ENCODE results near the gene SLC40A1.
"Not testable (repeated sequence)": the region's sequence is repeated elsewhere in the genome, so short reads cannot be mapped to it uniquely, and the experiment has no call there.

The SLC40A1 gene, protein sequence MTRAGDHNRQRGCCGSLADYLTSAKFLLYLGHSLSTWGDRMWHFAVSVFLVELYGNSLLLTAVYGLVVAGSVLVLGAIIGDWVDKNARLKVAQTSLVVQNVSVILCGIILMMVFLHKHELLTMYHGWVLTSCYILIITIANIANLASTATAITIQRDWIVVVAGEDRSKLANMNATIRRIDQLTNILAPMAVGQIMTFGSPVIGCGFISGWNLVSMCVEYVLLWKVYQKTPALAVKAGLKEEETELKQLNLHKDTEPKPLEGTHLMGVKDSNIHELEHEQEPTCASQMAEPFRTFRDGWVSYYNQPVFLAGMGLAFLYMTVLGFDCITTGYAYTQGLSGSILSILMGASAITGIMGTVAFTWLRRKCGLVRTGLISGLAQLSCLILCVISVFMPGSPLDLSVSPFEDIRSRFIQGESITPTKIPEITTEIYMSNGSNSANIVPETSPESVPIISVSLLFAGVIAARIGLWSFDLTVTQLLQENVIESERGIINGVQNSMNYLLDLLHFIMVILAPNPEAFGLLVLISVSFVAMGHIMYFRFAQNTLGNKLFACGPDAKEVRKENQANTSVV

DNA sequence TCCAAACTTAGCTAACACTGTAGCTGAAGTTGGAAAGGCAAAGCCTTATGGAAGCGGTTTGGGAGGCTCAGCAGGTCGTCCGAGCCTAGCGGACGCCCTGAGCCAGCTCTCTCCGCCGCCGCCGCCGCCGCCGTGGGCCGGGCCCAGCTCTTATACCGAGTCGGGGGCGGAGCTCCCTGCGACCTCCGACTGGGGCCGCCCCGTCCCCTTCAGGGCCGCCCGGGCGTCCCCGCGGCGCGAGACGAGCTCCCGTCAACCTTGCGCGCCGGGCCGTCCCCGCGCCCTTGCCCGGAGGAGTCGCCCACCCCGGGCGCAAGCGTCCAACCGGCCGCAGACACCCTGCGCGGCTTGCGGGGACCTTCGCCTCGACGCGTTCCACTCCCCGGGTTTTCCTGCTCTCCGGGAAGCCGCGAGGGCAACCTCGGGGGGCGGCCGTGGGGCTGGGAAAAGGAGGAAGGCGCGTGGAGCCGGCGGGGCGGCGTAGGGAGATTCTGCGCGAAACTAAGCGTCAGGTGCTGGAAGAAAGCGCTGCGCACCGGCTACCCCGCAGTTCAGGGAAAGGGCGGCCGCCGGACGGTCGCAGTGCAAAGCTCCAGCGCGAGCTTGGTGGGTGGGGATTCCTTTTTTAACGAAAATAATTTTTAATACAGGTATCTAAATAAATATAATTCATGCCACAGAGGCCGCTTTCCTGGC is at the start of gene SLC40A1:
SLC40A1 (minus strand) TSS at position 129 of the 696 bp plus-strand sequence. CDS start 326 bp downstream, outside the sequence.
- DNase-seq, result no peak

DNA sequence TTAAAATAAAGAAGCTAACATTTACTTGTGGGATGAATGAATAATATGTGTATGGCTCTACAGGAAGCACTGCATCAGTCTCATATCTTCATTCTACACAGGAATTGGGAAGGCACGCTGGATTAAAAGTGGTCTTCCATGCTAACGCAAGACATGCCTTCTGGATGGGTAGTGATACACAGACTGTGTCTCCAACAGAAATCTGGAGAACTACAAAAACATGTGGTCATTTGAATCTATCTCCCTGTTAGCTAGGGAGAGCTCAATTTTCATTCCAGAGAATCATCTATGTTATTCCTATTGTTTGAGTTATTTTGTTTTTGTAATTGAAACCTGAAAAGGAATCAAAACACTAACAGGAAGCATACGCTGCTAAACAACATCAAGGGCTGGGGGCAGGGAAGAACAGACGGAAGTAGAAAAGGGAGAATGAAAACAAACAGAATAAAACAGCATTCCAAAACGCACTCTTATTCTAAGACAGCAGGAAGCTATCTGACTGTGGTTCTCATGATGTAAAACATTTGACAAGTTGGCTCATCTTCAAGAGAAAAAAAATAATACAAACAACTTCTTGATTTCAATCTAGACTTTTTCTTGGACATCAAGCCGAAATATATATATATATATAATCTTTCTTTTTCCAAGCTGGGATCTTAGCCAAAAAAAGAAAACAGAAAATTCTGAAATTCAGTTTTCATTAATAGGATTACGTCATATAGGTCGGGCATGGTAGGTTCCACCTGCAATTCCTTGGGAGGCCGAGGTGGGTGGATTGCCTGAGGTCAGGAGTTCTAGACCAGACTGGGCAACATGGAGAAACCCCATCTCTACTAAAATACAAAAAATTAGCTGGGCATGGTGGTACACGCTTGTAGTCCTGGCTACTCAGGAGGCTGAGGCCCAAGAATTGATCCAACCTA is 49.2 kb upstream of the SLC40A1 start:
- no peak for DNase-seq

DNA sequence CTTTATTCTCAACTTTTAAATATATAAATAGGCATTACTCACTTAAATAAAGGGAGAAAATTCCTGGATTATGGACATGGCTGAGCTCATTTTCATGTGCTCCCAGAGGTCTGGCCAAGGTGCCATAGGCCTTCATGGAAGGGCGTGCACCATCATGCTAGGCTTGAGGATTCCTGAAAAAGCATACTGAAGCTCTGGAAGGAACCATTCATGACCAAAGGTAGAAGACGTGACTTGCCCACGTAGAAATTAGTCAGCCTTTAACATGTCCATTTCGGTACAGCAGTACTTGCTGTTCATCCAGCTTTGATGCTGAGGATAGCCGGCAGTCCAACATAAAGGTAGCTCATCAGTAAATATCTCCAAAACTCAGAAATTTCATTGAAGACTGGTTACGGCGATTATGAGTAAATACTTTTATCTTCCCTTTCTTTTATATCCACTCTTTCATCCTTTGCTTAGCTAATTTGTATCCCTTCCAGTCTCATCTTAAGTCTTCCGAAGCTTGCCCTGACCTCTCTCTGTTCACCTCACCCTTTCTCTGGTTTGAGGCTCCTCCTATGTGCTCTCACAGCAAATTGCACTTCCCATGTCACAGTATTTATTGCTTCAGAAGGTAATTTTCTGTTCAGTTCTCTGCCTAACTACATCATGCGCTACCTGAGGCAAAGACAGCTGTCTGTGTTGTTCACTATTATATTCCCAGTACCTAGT is 48.4 kb upstream of the SLC40A1 start:
- no peak for DNase-seq

DNA sequence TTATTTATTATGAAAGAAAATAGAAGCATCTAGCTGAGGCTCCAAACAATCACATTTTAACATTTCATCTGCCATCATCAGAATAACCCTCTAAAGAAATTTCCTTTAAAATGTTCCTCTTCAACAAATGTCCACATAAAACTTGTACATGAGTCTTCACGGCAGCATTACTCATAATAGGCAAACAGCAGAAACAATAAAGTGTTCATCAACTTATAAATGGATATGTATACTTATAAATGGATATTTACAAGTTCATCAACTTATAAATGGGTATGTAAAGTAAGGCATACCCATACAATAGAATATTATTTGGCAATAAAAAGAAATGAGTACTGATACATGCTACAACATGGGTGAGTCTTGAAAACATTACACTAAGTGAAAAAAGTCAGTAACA is 47.2 kb upstream of the SLC40A1 start:
- no peak for DNase-seq

DNA sequence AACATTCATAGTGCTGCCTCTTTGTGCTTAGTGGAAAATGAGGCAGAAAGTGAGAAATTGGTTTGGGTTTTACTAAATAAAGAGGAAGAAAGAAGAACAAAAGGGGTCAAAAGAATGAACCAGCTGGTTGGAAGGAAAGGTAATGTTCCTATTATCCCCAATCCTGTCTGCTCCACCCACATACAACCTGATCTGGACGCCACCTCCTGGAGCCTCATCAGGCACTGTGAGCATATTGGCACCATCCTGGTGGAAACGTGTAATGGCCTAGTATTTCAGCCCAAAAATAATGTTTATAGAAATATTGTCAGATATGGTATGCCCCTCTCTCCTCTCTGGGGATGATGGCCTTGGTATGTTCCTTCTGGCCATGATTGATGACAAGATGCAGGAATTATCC is 45.0 kb upstream of the SLC40A1 start:
- no peak for DNase-seq

DNA sequence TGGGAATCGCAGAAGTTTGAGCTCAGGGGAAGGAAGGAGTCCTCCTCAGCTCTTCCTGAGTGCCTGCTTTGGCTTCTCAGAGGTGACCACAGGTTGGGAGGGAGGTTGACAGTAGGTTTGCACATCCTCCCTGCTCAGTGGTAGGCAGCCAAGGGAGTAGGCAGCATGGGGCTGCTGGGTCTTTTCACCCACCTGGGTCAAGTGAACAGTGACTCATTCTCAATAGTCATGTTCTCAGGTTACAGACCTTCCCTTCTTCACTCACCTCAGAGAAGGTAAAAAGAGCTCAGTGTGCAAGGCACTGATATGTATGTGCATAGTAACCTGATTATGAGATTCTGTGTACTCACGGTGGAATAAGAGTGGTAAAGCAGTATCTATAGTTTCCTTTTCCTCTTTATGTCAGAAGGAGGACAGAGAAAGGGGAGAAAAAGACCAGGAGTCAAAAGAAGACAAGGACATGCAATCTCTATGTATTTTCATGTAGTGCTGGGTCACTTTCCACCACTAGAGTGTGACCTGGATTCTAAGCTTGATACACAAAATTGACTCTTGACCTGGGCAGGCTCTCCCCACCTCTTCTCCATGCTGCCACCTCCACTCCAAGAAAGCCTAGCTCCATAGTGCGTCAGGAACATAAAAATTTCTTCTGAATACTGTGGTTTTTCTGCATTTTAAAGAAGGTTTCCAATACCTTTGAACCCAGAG is 44.2 kb upstream of the SLC40A1 start:
- DNase-seq, result no peak

DNA sequence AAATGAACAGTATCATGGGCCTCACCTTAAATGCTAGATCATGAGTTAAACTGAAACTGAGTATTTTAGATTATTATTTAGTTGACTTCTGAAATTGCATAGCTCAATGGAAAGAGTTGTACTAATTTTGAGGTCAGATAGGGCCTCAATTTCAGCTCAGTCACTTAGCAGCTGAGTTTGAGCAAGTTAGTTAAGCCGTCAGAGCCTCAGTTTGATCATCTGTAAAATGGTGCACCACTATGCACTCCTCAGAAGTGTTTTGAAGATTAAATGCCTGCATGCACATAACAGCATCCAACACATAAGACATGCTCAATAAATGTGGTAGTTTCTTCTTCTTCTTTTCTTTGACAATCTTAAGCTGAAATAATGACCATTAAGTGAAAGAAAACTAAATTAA is 42.5 kb upstream of the SLC40A1 start:
- no peak for DNase-seq

DNA sequence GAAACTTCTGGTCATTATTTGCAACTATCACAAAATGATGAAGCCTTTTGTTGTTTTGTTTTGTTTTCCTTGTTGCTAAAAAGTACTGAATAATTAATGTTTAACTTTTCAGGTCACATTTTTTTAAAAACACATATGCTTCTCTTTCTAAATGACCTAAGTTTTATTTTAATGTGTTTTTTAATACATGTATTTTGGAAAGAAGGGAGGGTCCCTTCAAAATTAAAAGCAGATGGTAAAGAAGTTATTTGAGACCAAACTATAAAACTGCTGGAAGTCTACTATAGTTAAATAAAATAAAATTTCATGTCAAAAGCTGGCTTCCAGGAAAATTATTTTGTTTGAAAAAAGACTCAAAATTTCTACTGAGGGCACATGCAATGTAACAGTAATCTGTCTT is 41.2 kb upstream of the SLC40A1 start:
- no peak for DNase-seq

DNA sequence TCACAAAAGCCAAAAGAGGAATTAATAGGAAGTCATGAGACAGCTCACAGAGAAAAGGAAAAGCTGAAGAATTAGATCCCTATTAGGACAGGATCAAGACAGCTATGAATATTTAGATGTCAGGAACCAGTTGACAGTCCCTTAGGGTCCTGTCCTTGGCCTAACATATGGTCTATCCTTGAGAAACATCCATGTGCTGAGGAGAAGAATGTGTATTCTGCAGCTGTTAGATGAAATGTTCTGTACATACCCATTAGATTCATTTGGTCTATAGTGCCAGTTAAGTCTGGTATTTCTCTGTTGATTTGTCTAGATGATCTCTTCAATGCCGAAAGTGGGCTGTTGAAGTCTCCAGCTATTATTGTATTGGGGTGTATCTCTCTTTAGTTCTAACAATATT is 37.6 kb upstream of the SLC40A1 start:
- no peak for DNase-seq

DNA sequence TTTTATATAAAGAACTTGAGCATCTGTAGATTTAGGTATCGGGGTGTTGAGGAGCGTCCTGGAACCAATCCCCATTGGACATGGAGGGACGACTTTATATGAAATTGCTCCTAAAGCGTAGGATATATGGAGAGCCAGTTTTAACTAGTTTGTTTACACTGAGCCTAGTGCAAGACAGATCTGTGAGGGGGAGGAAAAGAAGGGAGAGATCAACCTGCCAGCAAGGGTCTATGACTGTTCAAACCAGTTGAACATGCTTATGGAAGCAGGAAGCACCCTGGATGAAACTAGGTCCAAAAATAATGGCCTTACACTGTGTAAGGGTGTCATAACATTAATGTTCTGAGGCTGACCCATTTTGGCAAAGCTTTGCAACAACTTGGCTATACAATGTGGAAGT is 34.0 kb upstream of the SLC40A1 start:
- DNase-seq, result no peak

DNA sequence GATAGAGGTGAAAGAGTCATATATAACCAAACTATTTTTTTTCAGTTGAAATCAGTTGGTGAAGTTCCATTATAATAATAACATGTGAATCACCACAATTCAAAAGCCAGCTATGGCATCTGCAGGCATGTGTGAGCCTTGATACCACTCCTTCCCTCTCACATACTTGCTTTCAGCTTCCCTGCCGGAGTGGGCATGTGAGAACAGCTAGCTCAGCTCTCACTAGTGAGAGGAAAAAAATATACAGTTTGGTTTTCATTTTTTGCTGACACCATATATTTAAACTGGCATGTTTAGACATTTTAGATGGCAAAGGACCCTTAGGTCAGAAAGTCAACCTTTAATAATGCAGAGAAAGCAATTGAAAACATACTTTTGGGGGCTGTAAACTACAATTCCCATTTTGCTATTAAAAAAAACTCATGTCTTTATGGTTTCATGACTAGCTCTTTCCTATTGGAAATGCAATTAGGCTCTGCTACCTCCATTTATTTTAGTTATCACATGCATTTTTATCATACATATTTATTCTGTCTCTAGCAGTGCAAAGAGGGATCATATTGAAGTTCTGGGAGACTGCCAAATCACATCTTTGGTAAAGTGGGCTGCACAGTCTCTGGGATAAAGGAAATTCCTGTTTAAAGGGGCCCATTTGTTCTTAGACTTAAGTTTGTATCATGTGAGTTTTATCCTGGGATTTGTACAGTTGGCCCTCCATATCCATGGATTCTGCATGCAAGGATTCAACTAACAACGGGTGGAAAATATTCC is 33.2 kb upstream of the SLC40A1 start:
- no peak for DNase-seq

DNA sequence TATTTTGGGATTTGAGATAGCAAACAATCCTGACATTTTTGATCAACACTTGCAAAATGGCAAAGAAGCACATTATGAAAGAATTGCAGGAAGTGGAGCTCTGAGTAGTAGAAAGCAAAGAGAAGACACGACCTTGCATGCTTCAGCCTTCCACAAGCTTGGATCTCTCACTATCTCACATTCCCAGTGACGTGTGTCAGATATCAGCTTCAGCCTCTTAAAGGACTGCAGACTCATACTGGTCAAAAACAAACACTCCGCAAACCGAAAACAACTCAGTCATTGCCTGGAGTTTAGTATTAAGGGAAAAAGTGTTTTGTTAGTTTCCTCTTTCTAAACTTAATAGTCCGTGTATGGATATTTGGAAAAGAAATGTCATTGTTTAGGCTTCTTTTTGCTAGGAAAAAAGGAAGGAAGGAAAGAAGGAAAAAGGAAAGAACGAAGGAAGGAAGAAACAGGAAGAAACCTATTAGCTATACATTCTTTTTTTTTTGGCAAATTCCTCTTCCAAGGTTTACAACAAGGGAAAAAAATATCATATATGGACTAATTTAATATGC is 32.6 kb upstream of the SLC40A1 start:
- DNase-seq, result no peak

DNA sequence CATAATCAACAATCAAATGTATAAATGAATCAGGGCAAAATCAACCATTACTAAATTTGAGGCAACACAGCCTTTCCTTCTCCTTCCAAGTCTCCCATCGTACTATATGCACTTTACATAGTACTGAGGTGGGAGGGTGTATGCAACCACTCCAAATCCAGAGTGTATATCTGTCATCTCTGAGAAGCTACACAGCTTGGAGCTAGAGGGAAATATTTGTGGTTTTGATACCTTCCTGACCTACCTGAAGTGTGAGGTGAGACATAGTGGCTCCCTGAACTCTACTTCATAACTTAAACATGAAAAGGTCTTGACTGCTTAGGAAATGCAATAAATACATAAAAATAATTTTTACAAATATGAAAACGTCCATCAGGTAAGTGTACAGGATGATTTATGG is 30.1 kb upstream of the SLC40A1 start:
- DNase-seq, result no peak

DNA sequence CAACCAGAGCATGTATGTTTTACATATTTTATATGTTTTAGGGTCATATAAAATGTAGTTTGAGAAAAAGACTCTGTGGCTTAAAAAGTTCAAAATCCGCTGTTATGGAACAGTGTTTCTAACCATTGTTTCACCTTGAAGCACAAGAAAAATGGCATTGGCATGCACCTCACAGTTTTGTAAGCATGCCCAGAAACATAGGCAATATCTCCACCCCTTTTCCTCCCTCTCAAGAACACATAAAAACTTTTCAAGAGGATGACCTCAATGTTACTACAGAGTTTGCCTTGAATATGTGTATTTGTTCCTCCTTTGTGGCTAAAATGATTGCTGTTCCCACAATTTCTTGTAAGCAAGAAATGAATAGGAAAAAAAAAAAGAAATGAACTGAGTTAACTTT is 29.3 kb upstream of the SLC40A1 start:
- DNase-seq, result no peak

DNA sequence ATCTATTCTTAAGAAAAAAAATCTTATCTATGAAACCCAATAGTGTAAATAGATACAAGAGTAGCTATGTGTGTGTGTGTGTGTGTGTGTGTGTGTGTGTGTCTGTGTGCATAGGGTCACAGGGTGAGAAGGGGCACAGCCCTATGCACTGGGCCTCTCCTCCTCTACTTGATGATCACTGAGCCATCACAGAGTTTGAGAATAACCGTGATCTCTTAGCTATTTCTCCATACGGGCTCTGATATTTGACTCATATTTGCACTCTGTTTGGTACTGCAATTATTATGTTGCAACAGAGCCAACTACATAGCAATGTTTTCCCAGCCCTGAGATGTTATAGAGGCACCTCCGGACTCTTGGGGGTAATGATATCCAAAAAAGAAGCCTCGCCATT is 28.8 kb upstream of the SLC40A1 start:
- no peak for DNase-seq

DNA sequence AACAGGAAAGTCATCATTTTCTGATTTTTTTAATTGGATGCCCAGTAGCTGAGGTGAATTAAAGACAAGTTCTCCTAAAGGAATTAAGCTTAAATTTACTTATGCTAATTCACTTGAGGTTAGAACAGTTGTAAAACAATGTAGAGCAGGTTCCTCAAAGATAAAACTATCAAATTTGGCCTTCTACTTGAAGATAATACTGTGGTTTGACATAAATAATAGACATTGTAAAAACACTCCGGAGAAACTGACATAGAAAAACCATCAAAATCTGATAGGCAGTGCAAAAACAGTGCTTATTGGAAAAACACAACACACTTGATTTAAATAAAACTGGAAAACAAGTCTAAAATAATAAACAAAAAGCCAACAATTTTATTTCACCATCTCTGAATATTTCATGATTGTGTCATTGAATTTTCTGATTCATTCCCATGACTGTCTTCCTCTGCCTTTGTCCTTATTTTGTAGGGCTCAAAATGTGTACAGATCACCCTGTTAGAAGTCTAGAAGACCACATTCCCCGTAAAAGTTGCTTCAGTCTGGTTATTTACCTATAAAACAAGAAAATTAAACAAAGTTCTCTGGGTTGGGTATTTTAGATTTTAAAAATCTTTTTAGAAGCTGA is 28.3 kb upstream of the SLC40A1 start:
- no peak for DNase-seq

DNA sequence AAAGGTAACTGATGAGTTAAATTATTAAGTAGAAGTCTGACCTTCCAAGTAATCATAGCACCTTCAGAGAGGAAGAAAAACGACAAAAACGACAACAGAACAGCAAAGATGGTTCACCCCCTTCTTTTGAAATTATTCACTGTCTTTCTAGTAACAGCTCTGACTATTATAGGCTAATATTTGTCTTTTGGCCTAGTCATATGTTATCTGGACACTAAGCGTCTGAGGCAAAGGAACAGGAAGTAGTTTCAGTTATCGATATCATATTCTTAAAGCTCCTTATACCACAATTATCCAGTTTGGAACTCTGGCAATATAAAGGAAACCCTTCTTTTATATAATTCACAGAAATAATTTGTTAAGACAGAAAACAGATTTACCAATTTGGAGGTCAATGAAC is 27.6 kb upstream of the SLC40A1 start:
- DNase-seq, result no peak

DNA sequence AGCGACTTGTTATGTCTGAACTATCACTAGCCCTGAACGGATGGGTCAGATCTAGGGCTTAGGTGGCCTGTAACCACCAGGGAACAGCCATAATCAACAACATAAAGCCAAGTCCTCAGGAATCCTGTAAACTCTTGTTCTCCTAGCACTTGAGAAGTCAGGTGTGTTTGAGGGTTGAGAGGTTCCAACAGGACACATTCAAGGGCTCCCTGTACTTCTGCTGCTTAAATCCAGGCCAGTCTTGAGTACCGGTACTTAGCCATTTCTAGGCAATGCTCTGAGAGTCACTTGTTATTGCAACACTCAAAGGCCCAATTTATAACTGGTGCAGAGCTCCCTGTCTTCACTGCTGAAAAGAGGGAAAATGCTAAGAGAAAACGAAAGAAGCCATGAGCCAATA is 21.6 kb upstream of the SLC40A1 start:
- no peak for DNase-seq

DNA sequence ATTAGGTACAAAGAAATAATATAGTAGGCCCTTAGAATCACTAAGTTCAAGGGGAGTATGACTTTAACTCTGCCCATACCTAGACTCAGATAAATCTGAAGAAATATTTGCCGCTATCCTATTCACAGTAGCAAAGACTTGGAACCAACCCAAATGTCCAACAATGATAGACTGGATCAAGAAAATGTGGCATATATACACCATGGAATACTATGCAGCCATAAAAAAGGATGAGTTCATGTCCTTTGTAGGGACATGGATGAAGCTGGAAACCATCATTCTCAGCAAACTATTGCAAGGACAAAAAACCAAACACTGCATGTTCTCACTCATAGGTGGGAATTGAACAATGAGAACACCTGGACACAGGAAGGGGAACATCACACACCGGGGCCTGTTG is 21.1 kb upstream of the SLC40A1 start:
- not testable (repeated sequence) for DNase-seq

DNA sequence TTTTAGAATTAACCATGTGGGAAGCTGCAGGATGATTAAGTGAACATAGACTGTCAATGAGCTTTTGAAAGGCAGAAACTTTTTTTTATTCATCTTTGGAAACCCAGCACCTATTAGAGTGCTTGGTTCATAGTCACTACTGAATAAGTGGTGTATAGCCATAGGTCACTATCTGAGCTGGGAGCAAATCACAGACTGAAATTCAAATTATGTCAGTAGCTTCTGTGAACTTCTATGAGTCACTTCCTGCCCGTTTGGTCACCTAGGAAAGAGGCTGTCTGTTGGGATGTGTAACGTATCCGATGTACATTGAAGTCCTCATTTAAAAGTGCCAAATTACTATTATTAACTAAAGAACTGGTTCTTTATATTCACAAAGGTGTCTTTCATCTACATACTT is 20.5 kb upstream of the SLC40A1 start:
- no peak for DNase-seq
